Nephron progenitor cell (in vitro differentiated cells): ENCODE data around the gene MRPL32.

Source experiments
- DNase-seq: peaks from one replicate; pipeline ENCODE4 v3.0.0; 2021
- H3K27ac Mint-ChIP-seq: 2 replicates; pipeline ENCODE4 v1.8.0; 2021; ENCODE audit warnings: mild to moderate bottlenecking, moderate library complexity, mixed read lengths
- H3K27me3 Mint-ChIP-seq: 2 replicates; pipeline ENCODE4 v1.8.0; 2021; ENCODE audit warnings: mild to moderate bottlenecking, low read depth, mixed read lengths; ENCODE audit not compliant: poor library complexity
- H3K36me3 Mint-ChIP-seq: 2 replicates; pipeline ENCODE4 v1.8.0; 2021; ENCODE audit warnings: low read depth, mixed read lengths
- H3K4me1 Mint-ChIP-seq: 2 replicates; pipeline ENCODE4 v1.8.0; 2021; ENCODE audit warnings: mixed read lengths
- H3K4me3 Mint-ChIP-seq: 2 replicates; pipeline ENCODE4 v1.8.0; 2021; ENCODE audit warnings: mild to moderate bottlenecking, moderate library complexity, mixed read lengths
- H3K9me3 Mint-ChIP-seq: 2 replicates; pipeline ENCODE4 v1.8.0; 2021; ENCODE audit warnings: mild to moderate bottlenecking, moderate library complexity, mixed read lengths
- CTCF ChIP-seq: fragments of 200-600 bp; sonication (generic); IDR thresholded peaks from 2 replicates; pipeline ENCODE4 v1.5.0; 2021; ENCODE audit warnings: antibody characterized with exemption

MRPL32 gene

GRCh38 chr7:42952328-42952727 lies 20.2 kb downstream of the MRPL32 start:
- DNase-seq, result no peak
- Mint-ChIP-seq H3K36me3 (no peaks in the 10 kb centered on the region), H3K9me3 (peaks cover 28% of the 10 kb centered on the region), H3K4me3 (no peak overlapping the region), H3K27me3 (no peaks in the 10 kb centered on the region), H3K27ac (no peak overlapping the region), H3K4me1 (no peaks in the 10 kb centered on the region)
- no peak for TF ChIP-seq CTCF

GRCh38 chr7:42953994-42954393 lies 21.8 kb downstream of the MRPL32 start:
- DNase-seq, result no peak
- Mint-ChIP-seq H3K27ac (no peak overlapping the region), H3K9me3 (peaks cover 29% of the 10 kb centered on the region), H3K4me3 (no peak overlapping the region), H3K4me1 (no peaks in the 10 kb centered on the region), H3K36me3 (no peaks in the 10 kb centered on the region), H3K27me3 (no peaks in the 10 kb centered on the region)
- no peak for TF ChIP-seq CTCF

GRCh38 chr7:42956062-42956461 lies 23.9 kb downstream of the MRPL32 start:
- peaks cover 42% of the 10 kb centered on the region for H3K9me3 Mint-ChIP-seq
- H3K4me3 Mint-ChIP-seq, result no peak overlapping the region
- DNase-seq, result no peak
- no peaks in the 10 kb centered on the region for H3K27me3 Mint-ChIP-seq
- H3K27ac Mint-ChIP-seq, result no peak overlapping the region
- no peak for TF ChIP-seq CTCF
- H3K36me3 Mint-ChIP-seq, result no peaks in the 10 kb centered on the region
- no peaks in the 10 kb centered on the region for H3K4me1 Mint-ChIP-seq

GRCh38 chr7:42959549-42959948 lies 27.4 kb downstream of the MRPL32 start:
- Mint-ChIP-seq H3K9me3 (peaks cover 45% of the 10 kb centered on the region), H3K4me3 (no peak overlapping the region), H3K27ac (no peak overlapping the region), H3K27me3 (peaks cover 3% of the 10 kb centered on the region), H3K36me3 (no peaks in the 10 kb centered on the region), H3K4me1 (no peaks in the 10 kb centered on the region)
- no peak for TF ChIP-seq CTCF
- no peak for DNase-seq

- H3K9me3 Mint-ChIP-seq, result peaks cover 37% of the 10 kb centered on the region
Observed at GRCh38 chr7:42960762-42961161, 28.6 kb downstream of the MRPL32 start.

More at GRCh38 chr7:42960762-42961161, 28.6 kb downstream of the MRPL32 start:
- Mint-ChIP-seq H3K27ac (no peak overlapping the region), H3K36me3 (no peaks in the 10 kb centered on the region), H3K27me3 (peaks cover 6% of the 10 kb centered on the region), H3K4me1 (no peaks in the 10 kb centered on the region), H3K4me3 (no peak overlapping the region)
- TF ChIP-seq CTCF, result no peak
- DNase-seq, result no peak
